HG03108 (cell line): ENCODE data around the gene RXFP4.

Experiments used
- ATAC-seq: cut with Tn5 transposase; IDR thresholded peaks from one replicate; pipeline ENCODE4 v1.9.1; 2021; ENCODE audit warnings: moderate library complexity; ENCODE audit not compliant: unreplicated experiment

Gene RXFP4

DNA sequence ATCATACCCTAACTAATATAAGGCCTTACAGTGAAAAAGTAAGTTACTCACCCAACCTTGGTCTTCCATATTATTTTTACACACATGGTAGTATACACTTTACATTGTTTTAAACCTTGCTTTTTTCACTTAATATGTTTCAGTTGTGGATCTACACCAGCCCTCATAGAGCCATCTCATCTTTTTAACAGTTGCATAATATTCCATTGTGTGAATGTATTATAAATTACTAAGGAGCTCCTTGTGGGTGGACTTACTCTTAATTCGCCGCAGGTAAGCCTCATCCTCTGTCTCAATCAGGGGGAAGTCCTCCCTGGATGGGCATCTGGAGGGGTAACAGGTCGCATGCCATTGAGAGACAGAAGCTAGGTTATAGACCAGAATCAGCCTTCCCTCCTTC, 13.2 kb downstream of the RXFP4 start:
- ATAC-seq: no peak

DNA sequence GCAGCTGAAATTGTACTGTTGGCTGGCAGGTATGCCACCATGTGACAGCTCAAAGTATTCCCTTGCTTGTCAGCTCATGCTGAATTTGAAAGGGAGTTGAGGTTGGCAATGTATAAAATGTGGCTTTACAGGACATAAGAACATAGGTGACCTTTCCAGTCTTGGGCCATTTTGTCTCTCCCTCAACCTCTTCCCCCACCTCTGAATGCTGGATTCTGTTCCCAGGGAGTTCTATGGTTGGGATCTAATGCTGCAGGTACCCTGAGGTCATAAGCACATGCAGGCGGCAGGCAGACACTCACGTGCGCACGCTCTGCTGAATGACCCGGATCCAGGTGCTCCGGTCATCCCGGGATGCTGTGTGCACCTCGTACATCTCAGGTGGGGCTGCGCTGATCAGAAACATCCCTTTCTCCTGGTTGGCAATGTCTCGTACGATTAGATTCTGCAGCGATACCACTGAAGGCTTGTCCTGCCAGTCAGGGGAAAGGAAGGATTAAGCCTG, 16.0 kb downstream of the RXFP4 start:
- ATAC-seq: no peak

DNA sequence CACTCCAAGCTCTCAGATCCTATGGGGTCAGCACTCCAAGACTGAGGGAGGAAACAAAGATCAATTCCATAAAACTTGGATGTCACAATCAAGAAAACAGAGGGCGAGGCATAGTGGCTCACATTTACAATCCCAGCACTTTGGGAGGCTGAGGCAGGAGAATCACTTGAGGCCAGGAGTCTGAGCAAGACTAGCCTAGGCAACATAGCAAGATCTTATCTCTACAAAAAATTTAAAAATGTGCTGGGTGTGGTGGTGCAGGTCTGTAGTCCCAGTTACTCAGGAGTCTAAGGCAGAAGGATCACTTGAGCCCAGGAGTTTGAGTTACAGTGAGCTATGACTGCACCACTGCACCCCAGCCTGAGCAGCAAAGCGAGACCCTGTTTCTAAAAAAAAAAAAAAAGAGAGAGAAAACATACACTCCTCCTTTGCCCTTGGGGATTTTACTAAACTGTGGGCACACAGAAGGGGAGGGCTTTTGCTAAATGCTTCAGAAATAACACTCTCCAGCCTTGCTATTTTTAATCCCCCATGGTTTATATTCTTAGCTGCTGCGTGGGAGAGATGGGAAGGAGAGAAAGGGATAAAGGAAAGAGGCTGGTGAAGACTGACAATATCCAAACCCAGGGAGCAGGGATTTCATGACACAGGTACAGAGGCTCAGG, 18.8 kb downstream of the RXFP4 start:
- ATAC-seq: no peak

DNA sequence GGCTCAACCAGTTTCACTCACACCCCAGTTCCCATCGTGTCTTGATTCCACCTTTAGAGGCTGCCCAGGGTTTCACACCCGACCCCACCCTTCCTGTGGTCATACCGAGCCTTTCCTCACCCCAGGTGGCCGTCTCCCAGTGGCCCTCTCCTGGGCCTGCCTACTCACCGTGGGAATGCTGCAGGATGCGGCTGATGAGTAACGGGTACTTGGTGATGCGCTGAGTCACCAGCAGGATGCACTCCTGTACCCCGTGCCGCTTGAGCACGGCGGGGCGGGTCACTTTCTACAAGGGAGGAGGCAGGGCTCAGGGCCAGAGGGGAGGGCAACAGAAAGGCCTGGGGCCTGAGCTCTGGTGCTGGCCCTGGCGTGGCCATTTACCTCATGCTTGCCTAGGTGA, 20.5 kb downstream of the RXFP4 start:
- ATAC-seq: no peak

DNA sequence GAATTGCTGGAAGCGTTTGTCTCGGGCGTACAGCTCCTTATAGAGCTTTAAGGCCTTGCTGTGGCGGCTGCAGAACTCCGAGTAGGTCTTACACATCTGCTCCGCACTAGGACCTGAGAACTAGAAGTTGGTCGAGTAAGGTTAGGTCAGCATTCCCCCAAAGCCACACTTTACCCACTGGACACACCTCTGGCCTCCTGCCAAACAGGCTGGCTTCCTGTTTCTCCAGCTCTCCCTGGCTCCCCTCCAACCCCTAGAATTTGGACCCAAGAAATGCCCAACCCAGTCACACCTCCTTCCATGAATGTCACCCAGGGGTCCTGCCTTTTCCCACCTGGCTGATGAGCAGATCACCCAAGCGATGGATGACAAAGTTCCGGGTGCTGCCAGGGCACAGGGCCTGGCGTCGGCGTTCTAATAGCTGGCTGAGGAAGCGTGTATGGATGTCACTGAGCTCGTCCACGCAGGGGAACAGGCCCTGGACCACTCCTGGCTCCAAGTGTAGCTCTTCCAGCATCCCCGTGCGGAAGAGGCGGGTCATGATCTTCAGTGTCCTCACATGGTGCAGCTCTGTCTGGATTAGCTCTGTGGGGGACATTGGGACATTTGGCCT, 21.3 kb downstream of the RXFP4 start:
- no peak for ATAC-seq

DNA sequence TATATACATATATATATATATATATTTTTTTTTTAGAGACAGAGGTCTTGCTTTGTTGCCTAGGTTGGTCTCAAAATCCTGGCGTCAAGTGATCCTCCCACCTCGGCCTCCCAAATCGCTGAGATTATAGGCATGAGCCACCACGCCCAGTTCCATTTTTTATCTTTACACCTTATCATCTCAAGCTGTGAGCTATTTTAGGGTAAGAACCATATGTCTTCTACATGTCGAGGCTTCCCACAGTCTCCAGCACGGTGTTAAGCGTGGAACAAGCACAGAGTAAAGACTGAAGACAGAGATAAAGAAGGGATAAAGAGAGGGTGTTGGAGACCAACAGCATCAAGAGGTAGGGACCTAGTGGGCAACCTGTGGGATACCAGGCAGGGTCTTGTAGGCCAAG, 22.8 kb downstream of the RXFP4 start:
- ATAC-seq: no peak

DNA sequence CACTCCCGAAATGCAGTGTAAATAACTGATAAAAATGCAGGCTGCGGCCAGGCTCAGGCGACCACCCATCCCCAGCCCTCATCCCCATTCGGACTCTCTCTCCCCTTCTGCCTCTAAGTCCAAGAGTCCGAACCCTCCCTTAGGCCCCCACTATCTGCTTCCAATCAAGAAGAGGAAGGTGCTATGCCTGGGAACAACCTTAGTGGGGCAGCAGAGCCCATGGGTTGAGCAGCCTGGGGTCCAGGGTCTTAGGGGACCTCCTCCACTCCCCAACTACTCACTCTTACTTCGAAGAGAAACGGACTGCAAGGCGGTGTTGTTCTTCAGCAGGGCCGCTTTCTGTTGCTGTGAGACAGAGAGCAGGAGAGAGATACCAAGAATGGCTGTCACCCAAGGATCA, 24.7 kb downstream of the RXFP4 start:
- ATAC-seq: no peak

DNA sequence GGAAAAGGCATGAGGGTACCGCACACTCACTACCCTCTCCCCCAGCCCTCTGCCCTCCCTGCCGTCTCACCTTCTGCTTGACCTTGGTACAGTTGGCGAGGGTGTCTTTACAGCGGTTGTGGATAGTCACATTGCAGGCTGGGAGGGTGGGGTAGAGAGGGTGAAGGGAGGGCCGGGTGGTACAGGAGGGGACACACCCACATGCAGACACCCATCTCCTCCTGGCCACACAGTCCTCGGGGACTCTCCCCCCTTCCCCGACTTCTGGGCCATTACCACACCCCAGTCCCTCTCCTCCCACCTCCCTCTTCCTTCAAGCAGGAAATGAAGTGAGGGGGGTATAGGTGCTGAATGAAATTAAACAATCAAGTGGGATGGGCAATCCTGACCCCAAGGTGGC, 25.3 kb downstream of the RXFP4 start:
- ATAC-seq: no peak

- no peak for ATAC-seq
These were observed 26.1 kb downstream of the RXFP4 start for GRCh38 chr1:155967341-155968050.

- ATAC-seq: no peak
These were observed 26.6 kb downstream of the RXFP4 start for GRCh38 chr1:155968051-155968400.

DNA sequence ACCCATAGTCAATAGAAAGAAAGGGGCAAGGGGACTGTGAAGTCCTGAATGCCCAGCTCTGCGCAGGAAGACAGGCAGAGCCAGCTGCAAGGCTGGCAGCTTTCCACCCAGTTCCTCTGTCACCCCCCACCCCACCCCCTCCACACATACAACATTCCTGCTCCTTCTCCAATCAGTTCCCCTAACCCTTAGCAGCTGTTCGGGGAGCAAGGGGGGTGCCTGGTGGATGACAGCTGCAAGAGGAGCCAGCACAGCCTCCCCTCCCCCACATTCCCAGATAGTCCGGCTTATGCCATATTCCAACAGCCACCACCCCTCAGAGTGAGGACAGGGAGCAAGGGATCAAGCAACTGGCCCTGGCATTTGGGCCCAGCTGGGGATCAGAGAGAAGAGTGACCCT, 27.2 kb downstream of the RXFP4 start:
- no peak for ATAC-seq

GRCh38 chr1:155969377-155969791, 27.9 kb downstream of the RXFP4 start:
- no peak for ATAC-seq

- no peak for ATAC-seq
These were observed 29.2 kb downstream of the RXFP4 start for GRCh38 chr1:155970531-155971167.

- no peak for ATAC-seq
These were observed 30.7 kb downstream of the RXFP4 start for GRCh38 chr1:155971910-155972809.

DNA sequence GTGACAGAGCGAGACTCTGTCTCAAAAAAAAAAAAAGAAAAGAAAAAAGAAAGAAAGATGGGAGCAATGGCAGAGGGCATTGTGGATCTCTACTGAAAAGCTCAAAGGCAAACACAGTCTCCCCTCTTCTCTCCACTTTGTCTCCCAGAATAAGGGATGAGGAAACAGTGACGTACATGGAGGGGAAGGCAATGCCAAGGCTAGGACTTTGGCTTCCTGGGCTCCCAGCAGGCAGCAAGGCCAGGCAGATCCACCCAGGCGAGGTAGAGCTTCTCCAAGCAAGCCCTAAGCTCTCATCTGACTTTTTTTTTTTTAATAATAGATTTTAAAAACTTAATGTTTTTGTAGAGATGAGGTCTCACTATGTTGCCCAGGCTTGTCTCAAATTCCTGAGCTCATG, 32.3 kb downstream of the RXFP4 start:
- no peak for ATAC-seq

GRCh38 chr1:155974208-155975115, 33.0 kb downstream of the RXFP4 start:
- ATAC-seq: no peak

DNA sequence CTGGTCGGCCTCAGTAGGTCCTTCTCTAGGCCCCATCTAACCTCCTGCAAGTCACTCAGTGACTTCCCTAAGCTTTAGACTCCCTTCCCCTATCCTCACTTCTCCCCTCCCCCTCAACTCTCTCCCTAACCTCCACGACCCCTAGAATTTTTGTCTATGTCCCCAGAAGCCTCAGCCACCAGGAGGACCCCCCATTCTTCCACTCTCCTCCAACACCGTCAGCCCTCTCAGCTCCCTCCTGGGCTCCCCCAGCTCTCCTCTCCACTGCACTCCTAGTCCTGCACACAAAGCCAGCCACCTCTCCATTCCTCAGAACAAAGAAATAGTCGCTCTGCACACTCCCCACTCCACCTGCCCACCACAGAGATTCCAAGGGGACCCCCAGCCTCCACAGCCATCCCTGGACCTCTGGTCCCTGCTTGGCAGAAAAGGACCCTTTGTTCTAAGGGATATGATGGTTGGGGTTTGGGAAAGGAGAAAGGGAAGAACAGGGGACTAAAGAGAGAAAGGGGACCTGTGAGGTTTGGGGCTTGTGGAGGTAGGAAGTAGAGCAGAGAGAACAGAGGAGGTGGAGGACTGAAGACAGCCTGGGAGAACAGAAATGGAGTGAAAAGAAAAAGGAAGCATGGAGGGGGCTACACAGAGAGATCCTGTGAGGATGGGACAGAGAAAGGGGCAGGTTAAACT, 34.1 kb downstream of the RXFP4 start:
- ATAC-seq: no peak

GRCh38 chr1:155976062-155976912, 34.8 kb downstream of the RXFP4 start:
- ATAC-seq: no peak
